GM12878 (cell line): ENCODE data around the gene TMBIM1. TPM values are rescaled to one million over a fixed set of nuclear protein-coding genes. Genes with fewer than 3 reads are reported as not detected.

Experiments
- ATAC-seq: fragments of 200-7000 bp; cut with Tn5 transposase; 3 replicates; pipeline ENCODE4 v1.9.1; 2020; ENCODE audit warnings: mild to moderate bottlenecking, moderate library complexity
- BruUV-seq: library from RNA; stranded (reverse); fragments of 400-500 nt; replicated peaks from 2 replicates; lab custom pipeline; 2021; lab: Mats Ljungman, UMichigan
- CTCF ChIA-PET: fragments of 300-600 bp; sonication (Branson Sonifier 250); formaldehyde crosslinking; extraction: SDS; loops from one replicate; lab custom pipeline; 2021; ENCODE audit warnings: inconsistent platforms; lab: Yijun Ruan, JAX
- POLR2A ChIA-PET: fragments of 350-600 bp; formaldehyde crosslinking; extraction: SDS; loops from one replicate; lab custom pipeline; 2021; ENCODE audit warnings: inconsistent platforms; lab: Charles Lee
- RAD21 ChIA-PET: fragments of 300-600 bp; sonication (Branson Sonifier 250); formaldehyde crosslinking; loops from one replicate; lab custom pipeline; 2023; ENCODE audit warnings: antibody characterized with exemption; ENCODE audit not compliant: unreplicated experiment; lab: Charles Lee
- SMC1A ChIA-PET: fragments of 300-600 bp; sonication (Branson Sonifier 250); formaldehyde crosslinking; loops from one replicate; lab custom pipeline; 2023; ENCODE audit not compliant: unreplicated experiment, uncharacterized antibody; lab: Charles Lee
- DNase-seq: peaks from one replicate; pipeline ENCODE4 v3.0.0-alpha.2; 2011; ENCODE audit warnings: low read depth, low spot score
- FAIRE-seq: peaks from 3 replicates; lab custom pipeline; 2011; peaks lifted over from hg19 to GRCh38; lab: Jason Lieb, UNC
- H2AFZ ChIP-seq: 2 replicates; pipeline ENCODE4 v1.6.0; 2011; ENCODE audit warnings: low read depth, low read length, control low read depth; ENCODE audit not compliant: control insufficient read depth
- H3K27ac ChIP-seq: 2 replicates; pipeline ENCODE4 v1.5.1; 2011; ENCODE audit warnings: control low read depth; ENCODE audit not compliant: control insufficient read depth, insufficient read depth
- H3K27me3 ChIP-seq, 2 experiments: replicated peaks in 1 of 2; 2 replicates each; pipeline versions ENCODE4 v1.6.0 to v1.6.1; 2011; ENCODE audit warnings: low read length in 1 of 2; ENCODE audit not compliant: control insufficient read depth in 2 of 2, insufficient read depth in 2 of 2
- H3K36me3 ChIP-seq, 2 experiments: 2 replicates each; pipeline ENCODE4 v1.5.1; 2011; ENCODE audit warnings: low read length in 1 of 2; ENCODE audit not compliant: control insufficient read depth in 2 of 2, insufficient read depth in 2 of 2
- H3K4me1 ChIP-seq: 2 replicates; pipeline ENCODE4 v1.6.1; 2011; ENCODE audit warnings: mild to moderate bottlenecking, low read length, moderate library complexity, mixed read lengths; ENCODE audit not compliant: control insufficient read depth, insufficient read depth
- H3K4me2 ChIP-seq: 2 replicates; pipeline ENCODE4 v1.6.0; 2011; ENCODE audit warnings: control low read depth; ENCODE audit not compliant: control insufficient read depth, insufficient read depth
- H3K4me3 ChIP-seq: fragments of 200-600 bp; sonication (generic); 2 replicates; pipeline ENCODE4 v1.5.1; 2016
- H3K79me2 ChIP-seq: 2 replicates; pipeline ENCODE4 v1.6.0; 2011; ENCODE audit warnings: low read length; ENCODE audit not compliant: control insufficient read depth, insufficient read depth
- H3K9ac ChIP-seq: 2 replicates; pipeline ENCODE4 v1.8.0; 2011; ENCODE audit warnings: low read length, control low read depth, mixed read lengths; ENCODE audit not compliant: control insufficient read depth, insufficient read depth
- H3K9me3 ChIP-seq: replicated peaks from 3 replicates; pipeline ENCODE4 v1.5.1; 2011; ENCODE audit warnings: mild to moderate bottlenecking, low read length; ENCODE audit not compliant: control insufficient read depth, insufficient read depth
- H4K20me1 ChIP-seq: 2 replicates; pipeline ENCODE4 v1.6.0; 2011; ENCODE audit not compliant: control insufficient read depth, insufficient read depth
- CHD2 ChIP-seq: IDR thresholded peaks from 2 replicates; pipeline ENCODE4 v1.6.1; 2011; ENCODE audit warnings: low read depth, low read length, improper control_type of control experiment, borderline replicate concordance
- ETV6 ChIP-seq, 2 experiments: fragments of 450-650 bp in 1 of 2; IDR thresholded peaks in 1 of 2; conservative IDR thresholded peaks in 1 of 2; 2 replicates each; pipeline ENCODE4 v1.6.1; 2014; ENCODE audit warnings: antibody characterized with exemption in 1 of 2, borderline replicate concordance in 1 of 2, low read depth in 1 of 2, mild to moderate bottlenecking in 1 of 2, moderate library complexity in 1 of 2
- HSF1 ChIP-seq: fragments of 150-350 bp; IDR thresholded peaks from 2 replicates; pipeline ENCODE4 v1.6.1; 2014; ENCODE audit warnings: mild to moderate bottlenecking, low read depth, low read length
- IKZF1 ChIP-seq: fragments of 450-650 bp; conservative IDR thresholded peaks from 2 replicates; pipeline ENCODE4 v1.6.1; 2017; ENCODE audit warnings: antibody characterized with exemption, mild to moderate bottlenecking
- MEF2A ChIP-seq: IDR thresholded peaks from 2 replicates; pipeline ENCODE4 v1.6.1; 2011; ENCODE audit warnings: low read depth, mild to moderate bottlenecking, low read length, moderate library complexity; ENCODE audit not compliant: insufficient read depth
- NR2C1 ChIP-seq: fragments of 450-650 bp; IDR thresholded peaks from 2 replicates; pipeline ENCODE4 v1.6.1; 2017; ENCODE audit warnings: antibody characterized with exemption, mild to moderate bottlenecking, moderate library complexity
- NR2C2 ChIP-seq: IDR thresholded peaks from 2 replicates; pipeline ENCODE4 v1.6.1; 2011; ENCODE audit warnings: borderline replicate concordance, low read depth; ENCODE audit not compliant: control insufficient read depth, insufficient read length
- POLR2AphosphoS5 ChIP-seq: IDR thresholded peaks from 2 replicates; pipeline ENCODE4 v1.6.1; 2011; ENCODE audit warnings: mild to moderate bottlenecking, low read length, inconsistent platforms
- RELB ChIP-seq: fragments of 450-650 bp; IDR thresholded peaks from 2 replicates; pipeline ENCODE4 v1.6.1; 2017; ENCODE audit warnings: low read depth, mild to moderate bottlenecking, moderate library complexity
- RUNX3 ChIP-seq: IDR thresholded peaks from 2 replicates; pipeline ENCODE4 v1.6.1; 2012; ENCODE audit warnings: low read length, inconsistent platforms
- SREBF2 ChIP-seq: IDR thresholded peaks from 2 replicates; pipeline ENCODE4 v1.6.1; 2012; ENCODE audit warnings: mild to moderate bottlenecking, low read length
- SUPT20H ChIP-seq: IDR thresholded peaks from 2 replicates; pipeline ENCODE4 v1.6.1; 2011; ENCODE audit warnings: low read depth, mild to moderate bottlenecking, low read length, moderate library complexity, borderline replicate concordance; ENCODE audit not compliant: control insufficient read depth
- WRNIP1 ChIP-seq: IDR thresholded peaks from 2 replicates; pipeline ENCODE4 v1.6.1; 2011; ENCODE audit warnings: low read depth, low read length, improper control_type of control experiment, borderline replicate concordance
- YY1 ChIP-seq: IDR thresholded peaks from 2 replicates; pipeline ENCODE4 v1.6.1; 2011; ENCODE audit warnings: low read depth, mild to moderate bottlenecking, low read length
- WGBS: methylation state at CpG from one replicate; pipeline ENCODE4 v1.1.6; 2016; ENCODE audit warnings: low lambda C conversion rate; ENCODE audit not compliant: insufficient replicate concordance, insufficient coverage; ENCODE audit errors: missing lambda C conversion rate; 5-methylcytosine and 5-hydroxymethylcytosine counted together
- in situ Hi-C: fragments of 300-500 bp; cut with MboI; formaldehyde crosslinking; loops from 9 replicates; pipeline ENCODE4 v1.14.3; 2018; ENCODE audit warnings: mixed read lengths
- intact Hi-C: fragments of 100-400 bp; cut with micrococcal nuclease; formaldehyde crosslinking; loops from one replicate; pipeline ENCODE4 v1.14.2; 2022; ENCODE audit not compliant: unreplicated experiment
- polyA plus RNA-seq, 11 experiments: library from polyadenylated mRNA; depleted of rRNA in 4 of 11; unstranded in 6 of 11; stranded (reverse) in 5 of 11; fragments of >200 nt; fragmentation: Nextera tagmentation in 4 of 11; fragmentation: Illumina TruSeq in 1 of 11; extraction: Ambion mirVana in 4 of 11; extraction: Trizol in 1 of 11; gene quantifications; 1 replicate in 1 of 11; 2 replicates in 10 of 11; pipeline versions ENCODE4 v1.2.1 to v1.2.3, GENCODE V29; 2011 to 2016; ENCODE audit warnings: inconsistent platforms in 2 of 11, missing spikeins in 2 of 11, low read depth in 1 of 11
- total RNA-seq, 4 experiments: library from RNA; depleted of rRNA in 3 of 4; stranded (reverse); fragments of >200 nt in 3 of 4; fragmentation: Illumina TruSeq in 1 of 4; extraction: Trizol in 1 of 4; gene quantifications; 2 replicates each; pipeline versions ENCODE4 v1.2.1 to v1.2.3, GENCODE V29; 2013 to 2021

TMBIM1 gene
- total and polyA plus RNA-seq, 10 of the 15 experiments (the other 5 are each of a cell fraction or from before 2014, with no cell fraction given) = 6.1 to 38.3 (median 26.2) TPM

GRCh38 chr2:218229851-218230250 lies 62.5 kb downstream of the TMBIM1 start:
- peaks cover 9 to 38% of the 10 kb centered on the region in 2 experiments for H3K36me3 ChIP-seq
- in situ Hi-C loops = no loop called here
- 4% methylated on average over 4 of the region's 4 CpGs for WGBS
- ChIA-PET CTCF (interaction anchor here (0.6 to 3.6 kb wide), 11 partner anchors 10 to 127 kb away, joined by 3 to 58 read pairs (median 4); partner anchors contain the start of genes ARPC2 and CATIP), POLR2A (interaction anchor here (0.6 to 6.6 kb wide), 5 partner anchors 9 to 58 kb away, joined by 3 to 98 read pairs (median 5); partner anchors contain the start of gene ARPC2), RAD21 (interaction anchor here (0.7 to 4.6 kb wide), 9 partner anchors 11 to 167 kb away, joined by 3 to 84 read pairs (median 5); partner anchors contain the start of genes AAMP, ARPC2 and PNKD), SMC1A (interaction anchor here (0.9 to 4.0 kb wide), 10 partner anchors 10 to 62 kb away, joined by 3 to 73 read pairs (median 6); partner anchors contain the start of genes AAMP, ARPC2 and PNKD)
- H3K27ac ChIP-seq = peak overlapping the region; percentile 82
- H3K4me1 ChIP-seq = peaks cover 26% of the 10 kb centered on the region
- peak overlapping the region; percentile 17; the same call in 1 of the 2 replicates for H3K4me3 ChIP-seq
- DNase-seq (no peak), ATAC-seq (peak; percentile 48), FAIRE-seq (no peak)
- peak overlapping the region; percentile 48 for H3K9ac ChIP-seq
- TF ChIP-seq POLR2AphosphoS5 (no peak), NR2C2 (no peak), WRNIP1 (no peak), NR2C1 (no peak), RELB (no peak), RUNX3 (no peak), YY1 (no peak), MEF2A (no peak), CHD2 (no peak), SUPT20H (no peak), IKZF1 (no peak), ETV6 (conservative IDR thresholded peaks at IDR 0.05 in 1 of 2, IDR thresholded peaks at IDR 0.05 in 1 of 2; ENCODE audit: borderline replicate concordance in 1 of 2, low read depth in 1 of 2) (no peak), SREBF2 (no peak), HSF1 (no peak)
- H3K9me3 ChIP-seq = no peaks in the 10 kb centered on the region
- BruUV-seq = no TSS peak
- H4K20me1 ChIP-seq = peaks cover 3% of the 10 kb centered on the region; the same call in 1 of the 2 replicates
- intact Hi-C loops = loop anchor here (1.0 kb wide), 1 partner anchor 12 kb away; no protein-coding TSS in a partner anchor
- no peaks in the 10 kb centered on the region for H3K27me3 ChIP-seq
- no peak overlapping the region for H2AFZ ChIP-seq
- H3K79me2 ChIP-seq = peaks cover 35% of the 10 kb centered on the region
- H3K4me2 ChIP-seq = peak overlapping the region; percentile 29
